MCF 10A (cell line): ENCODE measurements around the gene AANAT. TPM values are rescaled to one million over a fixed set of nuclear protein-coding genes. Genes with fewer than 3 reads are reported as not detected.

Source experiments
- BruUV-seq: library from RNA; stranded (reverse); fragments of 400-500 nt; replicated peaks from 2 replicates; lab custom pipeline; 2021; lab: Mats Ljungman, UMichigan
- CTCF ChIA-PET: fragments of 300-600 bp; sonication (Branson Sonifier 250); formaldehyde crosslinking; extraction: SDS; loops from one replicate; lab custom pipeline; 2021; ENCODE audit warnings: antibody characterized with exemption, inconsistent platforms; lab: Yijun Ruan, JAX
- POLR2A ChIA-PET: fragments of 300-600, 350-650 bp; sonication (Branson Sonifier 250); formaldehyde crosslinking; extraction: SDS; loops from one replicate; lab custom pipeline; 2020; ENCODE audit warnings: antibody characterized with exemption, inconsistent platforms; lab: Yijun Ruan, JAX
- DNase-seq: peaks from one replicate; pipeline ENCODE4 v3.0.0-alpha.2; 2018; ENCODE audit not compliant: unreplicated experiment
- H3K27ac Mint-ChIP-seq: one replicate; pipeline ENCODE4 v1.8.0; 2022; ENCODE audit warnings: mild to moderate bottlenecking, low read depth, mixed read lengths; ENCODE audit not compliant: unreplicated experiment
- H3K27me3 Mint-ChIP-seq: one replicate; pipeline ENCODE4 v1.8.0; 2022; ENCODE audit warnings: mixed read lengths; ENCODE audit not compliant: insufficient read depth, unreplicated experiment
- H3K36me3 Mint-ChIP-seq: one replicate; pipeline ENCODE4 v1.8.0; 2022; ENCODE audit warnings: mild to moderate bottlenecking, moderate library complexity, mixed read lengths; ENCODE audit not compliant: insufficient read depth, unreplicated experiment
- H3K4me1 Mint-ChIP-seq: one replicate; pipeline ENCODE4 v1.8.0; 2022; ENCODE audit warnings: mixed read lengths; ENCODE audit not compliant: insufficient read depth, unreplicated experiment
- H3K4me3 Mint-ChIP-seq: one replicate; pipeline ENCODE4 v1.8.0; 2022; ENCODE audit warnings: mild to moderate bottlenecking, moderate library complexity, mixed read lengths; ENCODE audit not compliant: unreplicated experiment
- H3K9me3 Mint-ChIP-seq: one replicate; pipeline ENCODE4 v1.8.0; 2022; ENCODE audit warnings: mixed read lengths; ENCODE audit not compliant: unreplicated experiment
- intact Hi-C: fragments of 100-400 bp; cut with micrococcal nuclease; formaldehyde crosslinking; loops from 2 replicates; pipeline ENCODE4 v1.14.1; 2022
- total RNA-seq: library from RNA; stranded (reverse); gene quantifications from 2 replicates; pipeline ENCODE4 v1.2.3, GENCODE V29; 2022
- TF ChIP-seq, protein P1 (sequence below): fragments of 200-600 bp; IDR thresholded peaks from one replicate; pipeline ENCODE4 v1.8.0; 2022; ENCODE audit warnings: antibody characterized with exemption, mild to moderate bottlenecking; ENCODE audit not compliant: unreplicated experiment

The AANAT gene
- total RNA-seq, 1 experiment from 2014 or later: not detected

DNA sequence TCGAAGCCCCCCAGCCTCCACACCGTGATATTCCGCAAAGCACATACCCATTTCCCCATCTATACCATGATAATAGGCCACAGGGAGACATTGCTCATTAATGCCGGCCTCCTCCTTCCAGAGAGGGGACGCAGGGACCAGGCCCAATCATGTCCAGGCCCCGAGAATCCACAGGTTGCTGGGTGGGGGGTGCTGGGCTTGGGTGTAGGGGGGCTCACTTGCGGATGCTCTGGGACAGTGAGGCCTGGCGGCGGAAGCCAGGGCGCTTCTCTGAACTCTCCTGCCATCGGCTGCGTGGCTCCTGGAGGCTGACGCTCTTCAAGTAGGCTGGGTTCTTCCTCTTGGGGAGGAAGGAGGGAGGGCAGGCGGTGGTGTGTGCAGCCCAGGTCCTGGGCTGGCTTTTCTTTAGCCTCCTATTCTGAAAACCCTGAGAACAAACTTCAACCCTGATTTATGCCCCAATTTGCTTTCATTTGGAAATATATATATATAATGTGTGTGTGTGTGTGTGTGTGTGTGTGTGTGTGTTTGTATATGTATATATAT, 12.2 kb downstream of the AANAT start:
- CTCF ChIA-PET: interaction anchor here (0.6 to 1.1 kb wide), 3 partner anchors 21 to 114 kb away, joined by 3 to 5 read pairs (median 3); no protein-coding TSS in a partner anchor
- BruUV-seq: no TSS peak

DNA sequence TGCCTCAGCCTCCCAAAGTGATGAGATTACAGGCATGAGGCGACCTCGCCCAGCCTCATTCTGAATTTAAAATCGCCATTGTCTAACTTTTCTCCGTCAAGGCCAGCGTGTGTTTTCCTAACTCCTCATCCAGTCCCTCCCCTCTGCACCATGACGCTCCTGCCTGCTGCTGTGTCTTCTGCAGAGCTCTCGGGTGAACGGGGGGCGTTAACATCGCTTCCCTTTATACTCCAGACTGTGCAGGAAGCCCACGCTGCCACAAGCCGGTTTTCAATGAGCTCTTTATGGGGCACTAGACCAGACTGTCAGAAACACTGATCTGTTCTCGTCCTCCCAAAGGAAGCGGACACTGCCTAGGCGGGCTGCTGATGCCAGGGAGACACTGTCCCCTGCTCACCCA, 13.2 kb downstream of the AANAT start:
- H3K4me1 Mint-ChIP-seq: peaks cover 6% of the 10 kb centered on the region
- TF ChIP-seq, protein P1, sequence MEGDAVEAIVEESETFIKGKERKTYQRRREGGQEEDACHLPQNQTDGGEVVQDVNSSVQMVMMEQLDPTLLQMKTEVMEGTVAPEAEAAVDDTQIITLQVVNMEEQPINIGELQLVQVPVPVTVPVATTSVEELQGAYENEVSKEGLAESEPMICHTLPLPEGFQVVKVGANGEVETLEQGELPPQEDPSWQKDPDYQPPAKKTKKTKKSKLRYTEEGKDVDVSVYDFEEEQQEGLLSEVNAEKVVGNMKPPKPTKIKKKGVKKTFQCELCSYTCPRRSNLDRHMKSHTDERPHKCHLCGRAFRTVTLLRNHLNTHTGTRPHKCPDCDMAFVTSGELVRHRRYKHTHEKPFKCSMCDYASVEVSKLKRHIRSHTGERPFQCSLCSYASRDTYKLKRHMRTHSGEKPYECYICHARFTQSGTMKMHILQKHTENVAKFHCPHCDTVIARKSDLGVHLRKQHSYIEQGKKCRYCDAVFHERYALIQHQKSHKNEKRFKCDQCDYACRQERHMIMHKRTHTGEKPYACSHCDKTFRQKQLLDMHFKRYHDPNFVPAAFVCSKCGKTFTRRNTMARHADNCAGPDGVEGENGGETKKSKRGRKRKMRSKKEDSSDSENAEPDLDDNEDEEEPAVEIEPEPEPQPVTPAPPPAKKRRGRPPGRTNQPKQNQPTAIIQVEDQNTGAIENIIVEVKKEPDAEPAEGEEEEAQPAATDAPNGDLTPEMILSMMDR: no peak
- H3K36me3 Mint-ChIP-seq: peaks cover 15% of the 10 kb centered on the region
- CTCF ChIA-PET: interaction anchor here (1.1 kb wide), 1 partner anchor 22 kb away, joined by 3 read pairs; no protein-coding TSS in a partner anchor
- no peaks in the 10 kb centered on the region for H3K9me3 Mint-ChIP-seq
- H3K27me3 Mint-ChIP-seq: no peaks in the 10 kb centered on the region
- no TSS peak for BruUV-seq
- no peak overlapping the region for H3K27ac Mint-ChIP-seq
- intact Hi-C loops: no loop called here
- no peak for DNase-seq
- POLR2A ChIA-PET: no interaction called here
- no peak overlapping the region for H3K4me3 Mint-ChIP-seq

More for the DNA sequence above, 12.2 kb downstream of the AANAT start:
- TF ChIP-seq, protein P1: no peak
- intact Hi-C loops: no loop called here
- no peak overlapping the region for H3K27ac Mint-ChIP-seq
- POLR2A ChIA-PET: interaction anchor here (2.2 kb wide), 1 partner anchor 19 kb away, joined by 4 read pairs; no protein-coding TSS in a partner anchor
- no peaks in the 10 kb centered on the region for H3K9me3 Mint-ChIP-seq
- peaks cover 21% of the 10 kb centered on the region for H3K36me3 Mint-ChIP-seq
- H3K4me1 Mint-ChIP-seq: peaks cover 4% of the 10 kb centered on the region
- DNase-seq: no peak
- no peaks in the 10 kb centered on the region for H3K27me3 Mint-ChIP-seq
- H3K4me3 Mint-ChIP-seq: no peak overlapping the region

DNA sequence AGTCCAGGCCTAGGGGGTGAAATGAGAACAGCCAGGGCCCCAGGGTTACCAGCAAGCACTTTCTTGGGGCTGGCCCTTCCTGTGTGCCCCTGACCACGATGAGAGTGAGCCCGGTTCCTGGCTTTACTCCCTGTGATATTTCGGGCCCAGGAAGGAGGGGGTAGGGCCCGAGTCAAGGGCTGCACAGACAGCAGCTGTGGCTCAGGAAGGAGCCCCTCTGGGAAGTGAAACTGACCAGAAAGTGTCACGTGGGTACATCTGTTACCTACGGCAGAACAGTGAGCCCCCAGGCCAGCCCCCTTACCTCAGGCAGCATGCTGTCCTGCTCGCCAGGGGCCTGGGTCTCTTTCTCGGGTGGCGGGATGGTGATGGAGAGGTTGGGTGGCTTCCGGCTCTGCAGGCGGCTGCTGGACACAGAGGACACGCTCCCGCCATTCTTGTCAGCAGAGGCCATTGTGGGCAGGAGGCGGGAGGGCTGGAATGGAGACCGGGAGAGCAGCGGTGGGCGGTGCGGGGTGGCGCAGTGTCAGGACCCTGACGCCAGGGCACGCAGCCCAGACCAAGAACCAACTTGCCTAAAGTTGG, 13.8 kb downstream of the AANAT start:
- TF ChIP-seq, protein P1: no peak
- Mint-ChIP-seq H3K27me3 (no peaks in the 10 kb centered on the region), H3K9me3 (no peaks in the 10 kb centered on the region), H3K36me3 (peaks cover 11% of the 10 kb centered on the region), H3K4me3 (no peak overlapping the region), H3K27ac (no peak overlapping the region), H3K4me1 (peaks cover 6% of the 10 kb centered on the region)
- CTCF ChIA-PET: interaction anchor here (1.1 to 1.2 kb wide), 2 partner anchors 23 to 25 kb away, joined by 3 read pairs; no protein-coding TSS in a partner anchor
- POLR2A ChIA-PET: interaction anchor here (0.7 kb wide), 1 partner anchor 19 kb away, joined by 3 read pairs; no protein-coding TSS in a partner anchor
- intact Hi-C loops: no loop called here
- no peak for DNase-seq
- BruUV-seq: no TSS peak

DNA sequence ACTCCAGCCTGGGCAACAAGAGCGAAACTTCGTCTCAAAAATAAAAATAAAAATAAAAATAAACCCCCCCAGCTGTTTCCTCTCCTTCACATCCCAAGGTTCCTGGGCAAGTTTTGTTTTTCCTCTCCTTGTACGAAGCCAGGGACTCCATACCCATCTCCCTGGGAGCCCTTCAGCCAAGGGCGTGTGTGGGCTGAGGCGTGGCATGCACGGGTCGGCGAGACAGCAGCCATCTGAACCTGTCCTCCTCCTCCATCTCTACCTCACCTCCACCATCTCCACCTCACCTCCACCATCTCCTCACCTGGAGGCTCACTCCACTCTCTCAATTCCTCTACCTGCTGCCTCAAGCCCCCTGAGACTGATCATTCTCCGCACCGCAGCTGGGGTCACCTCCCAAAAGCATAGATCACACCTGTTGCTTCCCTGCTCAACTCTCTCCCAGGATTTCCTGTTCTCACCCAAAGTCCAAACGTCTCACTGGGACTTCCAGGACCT, 16.9 kb downstream of the AANAT start:
- no TSS peak for BruUV-seq
- Mint-ChIP-seq H3K4me3 (no peak overlapping the region), H3K27ac (no peak overlapping the region), H3K36me3 (peaks cover 13% of the 10 kb centered on the region), H3K4me1 (peaks cover 6% of the 10 kb centered on the region), H3K27me3 (no peaks in the 10 kb centered on the region), H3K9me3 (no peaks in the 10 kb centered on the region)
- intact Hi-C loops: no loop called here
- TF ChIP-seq, protein P1: no peak
- ChIA-PET POLR2A (interaction anchor here (7.8 kb wide), 1 partner anchor 16 kb away, joined by 53 read pairs; the partner anchor contains the start of gene RHBDF2), CTCF (no interaction called here)
- no peak for DNase-seq
